Progenitor cell of endocrine pancreas (in vitro differentiated cells): ENCODE results near the gene IP6K3. TPM values are rescaled to one million over a fixed set of nuclear protein-coding genes. Genes with fewer than 3 reads are reported as not detected.
A peak's percentile ranks its signal among the peaks of the same experiment; 100 is the strongest.

Experiments used
- DNase-seq: peaks from one replicate; pipeline ENCODE4 v3.0.0; 2021; ENCODE audit warnings: low spot score; ENCODE audit not compliant: unreplicated experiment
- H3K27ac Mint-ChIP-seq: 2 replicates; pipeline ENCODE4 v1.8.0; 2021; ENCODE audit warnings: mild to moderate bottlenecking, moderate library complexity, mixed read lengths
- H3K27me3 Mint-ChIP-seq: 2 replicates; pipeline ENCODE4 v1.8.0; 2021; ENCODE audit warnings: mixed read lengths
- H3K36me3 Mint-ChIP-seq: 2 replicates; pipeline ENCODE4 v1.8.0; 2022; ENCODE audit warnings: mixed read lengths; ENCODE audit not compliant: insufficient read depth
- H3K4me1 Mint-ChIP-seq: 2 replicates; pipeline ENCODE4 v1.8.0; 2021; ENCODE audit warnings: low read depth, mixed read lengths
- H3K4me3 Mint-ChIP-seq: 2 replicates; pipeline ENCODE4 v1.8.0; 2021; ENCODE audit warnings: low read depth, mild to moderate bottlenecking, moderate library complexity, mixed read lengths
- H3K9me3 Mint-ChIP-seq: 2 replicates; pipeline ENCODE4 v1.8.0; 2021; ENCODE audit warnings: low read depth, mixed read lengths
- total RNA-seq: library from RNA; stranded (reverse); gene quantifications from 2 replicates; pipeline ENCODE4 v1.2.1, GENCODE V29; 2021
- TF ChIP-seq, protein P1 (sequence below): fragments of 200-600 bp; sonication (generic); IDR thresholded peaks from one replicate; pipeline ENCODE4 v1.5.0; 2021; ENCODE audit warnings: antibody characterized with exemption, mild to moderate bottlenecking; ENCODE audit not compliant: unreplicated experiment

IP6K3 gene
- total RNA-seq, 1 donor from 2014 or later: 0.14 TPM

DNA sequence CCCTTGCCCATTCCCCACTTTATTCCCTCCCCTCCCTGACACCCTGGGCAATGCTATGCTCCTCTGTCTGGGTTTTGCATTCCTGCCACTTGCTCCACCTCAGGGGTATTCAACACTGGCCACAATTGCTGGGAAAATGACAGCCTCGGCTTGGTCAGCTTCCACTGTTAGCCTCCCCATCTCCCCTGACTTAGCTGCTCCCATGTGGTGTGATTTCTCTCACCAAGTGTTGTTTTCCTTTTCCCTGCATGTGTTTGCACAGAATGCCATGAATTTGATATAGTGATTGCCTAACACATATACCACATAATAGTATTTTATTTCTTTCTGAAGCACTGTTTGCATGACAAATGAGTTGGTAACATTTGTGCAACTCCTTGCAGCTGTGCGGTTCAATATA, 43.7 kb upstream of the IP6K3 start:
- TF ChIP-seq, protein P1, sequence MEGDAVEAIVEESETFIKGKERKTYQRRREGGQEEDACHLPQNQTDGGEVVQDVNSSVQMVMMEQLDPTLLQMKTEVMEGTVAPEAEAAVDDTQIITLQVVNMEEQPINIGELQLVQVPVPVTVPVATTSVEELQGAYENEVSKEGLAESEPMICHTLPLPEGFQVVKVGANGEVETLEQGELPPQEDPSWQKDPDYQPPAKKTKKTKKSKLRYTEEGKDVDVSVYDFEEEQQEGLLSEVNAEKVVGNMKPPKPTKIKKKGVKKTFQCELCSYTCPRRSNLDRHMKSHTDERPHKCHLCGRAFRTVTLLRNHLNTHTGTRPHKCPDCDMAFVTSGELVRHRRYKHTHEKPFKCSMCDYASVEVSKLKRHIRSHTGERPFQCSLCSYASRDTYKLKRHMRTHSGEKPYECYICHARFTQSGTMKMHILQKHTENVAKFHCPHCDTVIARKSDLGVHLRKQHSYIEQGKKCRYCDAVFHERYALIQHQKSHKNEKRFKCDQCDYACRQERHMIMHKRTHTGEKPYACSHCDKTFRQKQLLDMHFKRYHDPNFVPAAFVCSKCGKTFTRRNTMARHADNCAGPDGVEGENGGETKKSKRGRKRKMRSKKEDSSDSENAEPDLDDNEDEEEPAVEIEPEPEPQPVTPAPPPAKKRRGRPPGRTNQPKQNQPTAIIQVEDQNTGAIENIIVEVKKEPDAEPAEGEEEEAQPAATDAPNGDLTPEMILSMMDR: no peak
- peaks cover 6% of the 10 kb centered on the region for H3K27me3 Mint-ChIP-seq
- H3K4me1 Mint-ChIP-seq: peaks cover 24% of the 10 kb centered on the region
- no peaks in the 10 kb centered on the region for H3K9me3 Mint-ChIP-seq
- peak overlapping the region; percentile 40 for H3K4me3 Mint-ChIP-seq
- no peak overlapping the region for H3K27ac Mint-ChIP-seq
- DNase-seq: no peak
- peaks cover 2% of the 10 kb centered on the region for H3K36me3 Mint-ChIP-seq

DNA sequence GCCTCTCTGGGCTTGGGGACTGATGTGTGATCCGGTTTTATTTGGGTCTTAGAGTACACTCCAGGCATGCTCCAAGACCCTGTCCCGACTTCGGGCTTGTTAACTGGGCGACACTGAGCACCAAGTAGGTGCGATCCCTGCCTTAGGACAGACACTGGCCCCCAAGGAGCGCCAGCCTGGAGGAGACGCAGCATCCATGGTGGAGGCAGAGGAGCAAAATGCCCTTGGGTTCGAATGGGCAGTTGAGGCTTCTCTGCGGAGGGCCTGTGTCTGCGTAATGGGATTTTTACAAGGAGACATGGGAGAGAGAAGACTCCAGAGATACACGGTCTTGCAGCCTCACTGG, 42.8 kb upstream of the IP6K3 start:
- H3K27ac Mint-ChIP-seq: peak overlapping the region; percentile 97
- DNase-seq: no peak
- no peaks in the 10 kb centered on the region for H3K9me3 Mint-ChIP-seq
- H3K27me3 Mint-ChIP-seq: peaks cover 6% of the 10 kb centered on the region
- TF ChIP-seq, protein P1: no peak
- peak overlapping the region; percentile 75 for H3K4me3 Mint-ChIP-seq
- peaks cover 2% of the 10 kb centered on the region for H3K36me3 Mint-ChIP-seq
- peaks cover 19% of the 10 kb centered on the region for H3K4me1 Mint-ChIP-seq

DNA sequence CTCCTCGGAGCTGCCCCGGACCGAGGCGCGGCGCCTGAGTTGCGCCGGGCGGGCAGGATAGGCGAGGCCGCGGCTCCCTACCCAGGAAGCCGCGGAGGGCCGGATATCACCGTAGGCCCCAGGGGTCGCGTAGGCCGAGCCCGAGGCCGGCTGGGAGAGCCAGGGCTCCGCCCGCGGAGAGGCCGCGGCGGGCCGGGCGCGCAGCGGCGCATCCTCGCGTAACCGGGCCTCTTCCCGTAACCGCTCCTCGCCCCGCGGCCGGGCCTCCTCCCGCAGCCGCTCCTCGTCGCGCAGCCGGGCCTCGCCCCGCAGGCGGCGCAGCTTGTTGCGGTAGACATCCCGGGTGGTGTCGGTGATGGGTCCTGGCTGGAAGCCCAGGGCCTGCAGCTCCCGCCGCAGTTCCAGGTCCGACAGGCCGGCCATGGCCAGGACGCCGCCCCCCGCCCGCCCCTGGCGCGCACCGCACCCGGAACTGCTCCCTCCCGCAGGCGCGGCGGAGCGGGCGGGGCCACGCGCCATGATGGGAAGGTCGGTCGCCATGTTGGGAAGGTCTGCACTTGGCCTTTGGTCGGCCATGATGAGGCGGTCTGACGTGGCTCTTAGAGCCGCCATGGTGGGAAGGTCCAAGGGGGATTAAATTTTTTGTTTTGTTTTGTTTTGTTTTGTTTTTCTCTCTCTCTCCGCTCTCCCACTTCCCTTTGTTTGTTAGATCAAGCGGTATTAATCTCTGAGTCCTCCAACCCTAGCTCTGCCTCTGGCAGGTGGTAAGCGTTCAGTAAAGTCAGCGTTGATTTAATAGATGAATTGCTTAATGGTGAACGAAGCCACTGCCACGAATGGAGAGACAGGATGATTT, 42.2 kb upstream of the IP6K3 start, which contains the start of gene LEMD2:
TSS of gene LEMD2 (minus strand) at position 437 of the 856 bp plus-strand sequence. CDS start at position 423, 14 bp downstream.
- peak; percentile 83 for DNase-seq
- TF ChIP-seq, protein P1: no peak
- Mint-ChIP-seq H3K27ac (peak within 1 kb of the TSS; percentile 97), H3K27me3 (peaks cover 6% of the 10 kb centered on the region), H3K36me3 (peaks cover 3% of the 10 kb centered on the region), H3K4me1 (peaks cover 19% of the 10 kb centered on the region), H3K4me3 (peak within 1 kb of the TSS; percentile 99), H3K9me3 (no peaks in the 10 kb centered on the region)

DNA sequence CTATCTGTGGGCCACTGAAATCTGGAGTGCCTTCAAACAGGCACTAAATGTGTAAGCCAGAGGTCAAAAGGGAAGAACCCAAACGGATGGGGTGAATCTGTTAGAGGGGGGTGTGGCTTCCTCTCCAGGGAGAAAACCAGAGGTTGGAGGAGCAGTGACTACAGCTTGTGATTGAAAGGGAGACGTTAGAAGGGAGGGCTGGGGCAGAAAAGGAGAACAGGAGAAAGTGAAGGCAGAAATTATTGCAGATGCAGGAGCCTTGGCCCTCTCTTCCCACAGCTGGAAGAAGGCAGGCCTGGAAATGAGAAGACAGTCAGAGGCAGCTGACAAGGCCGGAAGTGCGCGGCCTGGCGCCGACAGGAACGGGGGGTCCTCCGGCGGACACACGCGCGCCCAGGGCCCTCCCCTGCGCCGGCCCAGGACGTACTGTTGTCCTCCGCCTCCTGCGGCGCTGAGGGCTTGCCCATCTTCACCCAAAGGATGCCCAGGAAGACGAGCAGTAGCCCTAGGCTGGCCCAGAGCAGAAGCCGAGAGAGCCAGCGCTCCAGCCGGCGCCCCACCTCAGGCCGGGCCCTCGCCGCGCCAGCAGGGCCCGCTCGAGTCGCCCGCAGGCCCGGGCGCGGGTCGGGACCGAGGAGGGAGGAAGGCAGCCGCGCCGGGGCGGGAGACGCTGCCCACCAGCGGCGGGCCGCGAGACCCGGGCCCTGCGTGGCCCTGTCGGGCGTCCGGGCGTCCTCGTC, 41.4 kb upstream of the IP6K3 start:
- H3K4me1 Mint-ChIP-seq: peaks cover 19% of the 10 kb centered on the region
- no peaks in the 10 kb centered on the region for H3K9me3 Mint-ChIP-seq
- no peak for DNase-seq
- H3K27ac Mint-ChIP-seq: peak overlapping the region; percentile 97
- peaks cover 6% of the 10 kb centered on the region for H3K27me3 Mint-ChIP-seq
- peaks cover 5% of the 10 kb centered on the region for H3K36me3 Mint-ChIP-seq
- peak overlapping the region; percentile 99 for H3K4me3 Mint-ChIP-seq
- TF ChIP-seq, protein P1: no peak

DNA sequence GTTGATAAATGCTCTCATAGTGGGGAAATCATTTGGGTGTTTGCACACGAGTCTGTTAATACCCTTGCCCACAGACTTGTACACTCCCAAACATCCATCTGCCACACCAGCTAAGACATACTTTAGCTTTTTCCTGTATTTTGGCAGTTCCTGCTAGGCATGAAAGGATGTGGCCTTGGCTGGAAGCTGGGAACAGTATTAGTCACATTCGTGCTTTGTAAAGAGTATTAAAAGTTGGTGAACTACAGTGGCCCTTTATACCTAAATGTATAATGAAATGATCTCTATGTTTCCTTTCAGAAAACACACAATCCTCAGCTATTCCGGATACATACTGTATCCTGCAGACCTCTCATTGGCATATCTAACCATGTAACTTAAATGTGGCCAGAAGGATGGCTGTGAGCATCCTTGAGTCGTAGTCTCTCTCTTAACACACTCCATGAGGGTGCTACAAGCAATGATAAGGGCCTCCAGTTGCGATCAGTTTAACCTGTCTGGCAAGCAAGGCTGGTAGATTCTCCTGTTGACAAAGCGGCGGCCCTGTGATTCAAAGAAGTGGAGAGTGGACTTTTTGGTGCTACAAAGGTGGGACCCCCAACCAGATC, 40.7 kb upstream of the IP6K3 start:
- DNase-seq: no peak
- Mint-ChIP-seq H3K4me1 (peaks cover 19% of the 10 kb centered on the region), H3K27me3 (peaks cover 1% of the 10 kb centered on the region), H3K27ac (peak overlapping the region; percentile 97), H3K36me3 (peaks cover 5% of the 10 kb centered on the region), H3K9me3 (no peaks in the 10 kb centered on the region), H3K4me3 (peak overlapping the region; percentile 99)
- TF ChIP-seq, protein P1: no peak
